HEK293 (cell line): ENCODE results near the gene RCOR2.

ENCODE experiments used
- AEBP2 ChIP-seq: fragments of 450-650 bp; formaldehyde crosslinking; IDR thresholded peaks from 2 replicates; pipeline ENCODE4 v1.5.1; 2016; ENCODE audit warnings: missing biosample characterization, missing genetic modification characterization, borderline replicate concordance
- GFI1B ChIP-seq: fragments of 450-650 bp; formaldehyde crosslinking; IDR thresholded peaks from 2 replicates; pipeline ENCODE4 v1.5.1; 2016; ENCODE audit warnings: missing biosample characterization, missing genetic modification characterization
- HOXD13 ChIP-seq: sonication (generic); formaldehyde crosslinking; IDR thresholded peaks from 2 replicates; pipeline ENCODE4 v1.8.0; 2022; ENCODE audit warnings: missing genetic modification reagents, borderline replicate concordance
- KLF7 ChIP-seq: fragments of 450-650 bp; formaldehyde crosslinking; IDR thresholded peaks from 2 replicates; pipeline ENCODE4 v1.5.1; 2016; ENCODE audit warnings: missing biosample characterization, missing genetic modification characterization, borderline replicate concordance
- MZF1 ChIP-seq: fragments of 450-650 bp; formaldehyde crosslinking; IDR thresholded peaks from 2 replicates; pipeline ENCODE4 v1.5.1; 2017; ENCODE audit warnings: missing biosample characterization, missing genetic modification characterization, borderline replicate concordance
- PRDM6 ChIP-seq: fragments of 450-650 bp; formaldehyde crosslinking; IDR thresholded peaks from 2 replicates; pipeline ENCODE4 v1.5.1; 2017; ENCODE audit warnings: missing biosample characterization, missing genetic modification characterization
- SP7 ChIP-seq: fragments of 450-650 bp; formaldehyde crosslinking; IDR thresholded peaks from 2 replicates; pipeline ENCODE4 v1.5.1; 2016; ENCODE audit warnings: missing biosample characterization, missing genetic modification characterization
- TRIM28 ChIP-seq: IDR thresholded peaks from 2 replicates; pipeline ENCODE4 v1.6.1; 2011; ENCODE audit warnings: low read length, control low read depth, borderline replicate concordance
- YY1 ChIP-seq: fragments of 450-650 bp; formaldehyde crosslinking; IDR thresholded peaks from 2 replicates; pipeline ENCODE4 v1.5.1; 2018; ENCODE audit warnings: missing biosample characterization, missing genetic modification characterization
- ZBTB10 ChIP-seq: fragments of 450-650 bp; formaldehyde crosslinking; IDR thresholded peaks from 2 replicates; pipeline ENCODE4 v1.5.1; 2016; ENCODE audit warnings: missing biosample characterization, missing genetic modification characterization
- ZNF112 ChIP-seq: fragments of 450-650 bp; formaldehyde crosslinking; IDR thresholded peaks from 2 replicates; pipeline ENCODE4 v1.5.0; 2017; ENCODE audit warnings: missing biosample characterization, missing genetic modification characterization
- ZNF175 ChIP-seq: fragments of 450-650 bp; formaldehyde crosslinking; IDR thresholded peaks from 2 replicates; pipeline ENCODE4 v1.5.1; 2016; ENCODE audit warnings: missing biosample characterization, missing genetic modification characterization
- ZNF404 ChIP-seq: fragments of 450-650 bp; formaldehyde crosslinking; IDR thresholded peaks from 2 replicates; pipeline ENCODE4 v1.5.1; 2017; ENCODE audit warnings: missing biosample characterization, missing genetic modification characterization
- ZNF510 ChIP-seq: fragments of 450-650 bp; formaldehyde crosslinking; IDR thresholded peaks from 2 replicates; pipeline ENCODE4 v1.5.1; 2018; ENCODE audit warnings: mild to moderate bottlenecking, missing genetic modification characterization, missing biosample characterization; ENCODE audit not compliant: insufficient replicate concordance
- ZNF544 ChIP-seq: fragments of 450-650 bp; formaldehyde crosslinking; IDR thresholded peaks from 2 replicates; pipeline ENCODE4 v1.5.0; 2017; ENCODE audit warnings: missing biosample characterization, missing genetic modification characterization
- ZNF571 ChIP-seq: fragments of 450-650 bp; formaldehyde crosslinking; IDR thresholded peaks from 2 replicates; pipeline ENCODE4 v1.5.0; 2017; ENCODE audit warnings: missing biosample characterization, missing genetic modification characterization
- ZNF626 ChIP-seq: fragments of 450-650 bp; sonication (Bioruptor Pico); formaldehyde crosslinking; IDR thresholded peaks from 2 replicates; pipeline ENCODE4 v1.5.1; 2018; ENCODE audit warnings: missing biosample characterization, missing genetic modification characterization, inconsistent platforms
- ZNF658 ChIP-seq: fragments of 450-650 bp; formaldehyde crosslinking; IDR thresholded peaks from 2 replicates; pipeline ENCODE4; 2016; ENCODE audit warnings: missing biosample characterization, missing genetic modification characterization
- ZNF701 ChIP-seq: fragments of 450-650 bp; formaldehyde crosslinking; IDR thresholded peaks from 2 replicates; pipeline ENCODE4 v1.5.1; 2016; ENCODE audit warnings: missing biosample characterization, missing genetic modification characterization
- ZNF791 ChIP-seq: fragments of 450-650 bp; formaldehyde crosslinking; IDR thresholded peaks from 2 replicates; pipeline ENCODE4 v1.5.1; 2016; ENCODE audit warnings: missing biosample characterization, missing genetic modification characterization
- TF ChIP-seq, protein P1 (sequence below): fragments of 450-650 bp; IDR thresholded peaks from 2 replicates; pipeline ENCODE4 v1.5.1; 2018; ENCODE audit warnings: missing biosample characterization, missing genetic modification characterization
- TF ChIP-seq, protein P2 (sequence below): fragments of 450-650 bp; formaldehyde crosslinking; optimal IDR thresholded peaks from 2 replicates; pipeline ENCODE3; 2016; ENCODE audit warnings: missing biosample characterization, mild to moderate bottlenecking, missing genetic modification characterization
- TF ChIP-seq, protein P3 (sequence below): fragments of 450-650 bp; formaldehyde crosslinking; IDR thresholded peaks from 2 replicates; pipeline ENCODE4 v1.5.1; 2016; ENCODE audit warnings: missing biosample characterization, missing genetic modification characterization
- TF ChIP-seq, protein P4 (sequence below): fragments of 450-650 bp; formaldehyde crosslinking; IDR thresholded peaks from 2 replicates; pipeline ENCODE4 v1.5.1; 2016; ENCODE audit warnings: missing biosample characterization, missing genetic modification characterization

Gene RCOR2

GRCh38 chr11:63938479-63939396 lies 21.8 kb upstream of the RCOR2 start, which contains the start of gene NAA40 (continued):
- TF ChIP-seq, protein P1, sequence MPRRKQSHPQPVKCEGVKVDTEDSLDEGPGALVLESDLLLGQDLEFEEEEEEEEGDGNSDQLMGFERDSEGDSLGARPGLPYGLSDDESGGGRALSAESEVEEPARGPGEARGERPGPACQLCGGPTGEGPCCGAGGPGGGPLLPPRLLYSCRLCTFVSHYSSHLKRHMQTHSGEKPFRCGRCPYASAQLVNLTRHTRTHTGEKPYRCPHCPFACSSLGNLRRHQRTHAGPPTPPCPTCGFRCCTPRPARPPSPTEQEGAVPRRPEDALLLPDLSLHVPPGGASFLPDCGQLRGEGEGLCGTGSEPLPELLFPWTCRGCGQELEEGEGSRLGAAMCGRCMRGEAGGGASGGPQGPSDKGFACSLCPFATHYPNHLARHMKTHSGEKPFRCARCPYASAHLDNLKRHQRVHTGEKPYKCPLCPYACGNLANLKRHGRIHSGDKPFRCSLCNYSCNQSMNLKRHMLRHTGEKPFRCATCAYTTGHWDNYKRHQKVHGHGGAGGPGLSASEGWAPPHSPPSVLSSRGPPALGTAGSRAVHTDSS (tag by site-specific recombination), result no peak
- TF ChIP-seq KLF7 (tag by site-specific recombination) (no peak), HOXD13 (CRISPR knock-in tag) (no peak), YY1 (no peak), ZBTB10 (peak; percentile 67), MZF1 (no peak), SP7 (tag by site-specific recombination) (peak; percentile 11; the same call in 1 of the 2 replicates), ZNF510 (tag by site-specific recombination) (no peak), ZNF112 (tag by site-specific recombination) (no peak), ZNF404 (tag by site-specific recombination) (no peak), AEBP2 (tag by site-specific recombination) (no peak), ZNF544 (tag by site-specific recombination) (no peak), PRDM6 (tag by site-specific recombination) (no peak), TRIM28 (no peak), GFI1B (tag by site-specific recombination) (no peak), ZNF791 (no peak), ZNF701 (tag by site-specific recombination) (no peak), ZNF571 (tag by site-specific recombination) (no peak), ZNF658 (tag by site-specific recombination) (no peak), ZNF626 (tag by site-specific recombination) (no peak), ZNF175 (tag by site-specific recombination) (no peak)
- TF ChIP-seq, protein P2, sequence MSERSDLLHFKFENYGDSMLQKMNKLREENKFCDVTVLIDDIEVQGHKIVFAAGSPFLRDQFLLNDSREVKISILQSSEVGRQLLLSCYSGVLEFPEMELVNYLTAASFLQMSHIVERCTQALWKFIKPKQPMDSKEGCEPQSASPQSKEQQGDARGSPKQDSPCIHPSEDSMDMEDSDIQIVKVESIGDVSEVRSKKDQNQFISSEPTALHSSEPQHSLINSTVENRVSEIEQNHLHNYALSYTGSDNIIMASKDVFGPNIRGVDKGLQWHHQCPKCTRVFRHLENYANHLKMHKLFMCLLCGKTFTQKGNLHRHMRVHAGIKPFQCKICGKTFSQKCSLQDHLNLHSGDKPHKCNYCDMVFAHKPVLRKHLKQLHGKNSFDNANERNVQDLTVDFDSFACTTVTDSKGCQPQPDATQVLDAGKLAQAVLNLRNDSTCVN (tag by site-specific recombination), result peak; percentile 89
- TF ChIP-seq, protein P3, sequence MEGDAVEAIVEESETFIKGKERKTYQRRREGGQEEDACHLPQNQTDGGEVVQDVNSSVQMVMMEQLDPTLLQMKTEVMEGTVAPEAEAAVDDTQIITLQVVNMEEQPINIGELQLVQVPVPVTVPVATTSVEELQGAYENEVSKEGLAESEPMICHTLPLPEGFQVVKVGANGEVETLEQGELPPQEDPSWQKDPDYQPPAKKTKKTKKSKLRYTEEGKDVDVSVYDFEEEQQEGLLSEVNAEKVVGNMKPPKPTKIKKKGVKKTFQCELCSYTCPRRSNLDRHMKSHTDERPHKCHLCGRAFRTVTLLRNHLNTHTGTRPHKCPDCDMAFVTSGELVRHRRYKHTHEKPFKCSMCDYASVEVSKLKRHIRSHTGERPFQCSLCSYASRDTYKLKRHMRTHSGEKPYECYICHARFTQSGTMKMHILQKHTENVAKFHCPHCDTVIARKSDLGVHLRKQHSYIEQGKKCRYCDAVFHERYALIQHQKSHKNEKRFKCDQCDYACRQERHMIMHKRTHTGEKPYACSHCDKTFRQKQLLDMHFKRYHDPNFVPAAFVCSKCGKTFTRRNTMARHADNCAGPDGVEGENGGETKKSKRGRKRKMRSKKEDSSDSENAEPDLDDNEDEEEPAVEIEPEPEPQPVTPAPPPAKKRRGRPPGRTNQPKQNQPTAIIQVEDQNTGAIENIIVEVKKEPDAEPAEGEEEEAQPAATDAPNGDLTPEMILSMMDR (tag by site-specific recombination), result peak; percentile 25; the same call in 1 of the 2 replicates
- TF ChIP-seq, protein P4, sequence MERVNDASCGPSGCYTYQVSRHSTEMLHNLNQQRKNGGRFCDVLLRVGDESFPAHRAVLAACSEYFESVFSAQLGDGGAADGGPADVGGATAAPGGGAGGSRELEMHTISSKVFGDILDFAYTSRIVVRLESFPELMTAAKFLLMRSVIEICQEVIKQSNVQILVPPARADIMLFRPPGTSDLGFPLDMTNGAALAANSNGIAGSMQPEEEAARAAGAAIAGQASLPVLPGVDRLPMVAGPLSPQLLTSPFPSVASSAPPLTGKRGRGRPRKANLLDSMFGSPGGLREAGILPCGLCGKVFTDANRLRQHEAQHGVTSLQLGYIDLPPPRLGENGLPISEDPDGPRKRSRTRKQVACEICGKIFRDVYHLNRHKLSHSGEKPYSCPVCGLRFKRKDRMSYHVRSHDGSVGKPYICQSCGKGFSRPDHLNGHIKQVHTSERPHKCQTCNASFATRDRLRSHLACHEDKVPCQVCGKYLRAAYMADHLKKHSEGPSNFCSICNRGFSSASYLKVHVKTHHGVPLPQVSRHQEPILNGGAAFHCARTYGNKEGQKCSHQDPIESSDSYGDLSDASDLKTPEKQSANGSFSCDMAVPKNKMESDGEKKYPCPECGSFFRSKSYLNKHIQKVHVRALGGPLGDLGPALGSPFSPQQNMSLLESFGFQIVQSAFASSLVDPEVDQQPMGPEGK, result peak; percentile 84
